Chondrocyte (in vitro differentiated cells): ENCODE results near the gene VPS26A. TPM values are rescaled to one million over a fixed set of nuclear protein-coding genes. Genes with fewer than 3 reads are reported as not detected.

ENCODE experiments used
- DNase-seq: peaks from one replicate; pipeline ENCODE4 v3.0.0; 2021; ENCODE audit warnings: mixed read lengths, low spot score
- H3K27ac Mint-ChIP-seq: one replicate; pipeline ENCODE4 v1.8.0; 2021; ENCODE audit warnings: mild to moderate bottlenecking, moderate library complexity, mixed read lengths; ENCODE audit not compliant: unreplicated experiment
- H3K27me3 Mint-ChIP-seq: 2 replicates; pipeline ENCODE4 v1.8.0; 2021; ENCODE audit warnings: low read depth, mixed read lengths
- H3K36me3 Mint-ChIP-seq: 2 replicates; pipeline ENCODE4 v1.8.0; 2021; ENCODE audit warnings: low read depth, mixed read lengths
- H3K4me1 Mint-ChIP-seq: 2 replicates; pipeline ENCODE4 v1.8.0; 2021; ENCODE audit warnings: low read depth, mild to moderate bottlenecking, mixed read lengths
- H3K4me3 Mint-ChIP-seq: one replicate; pipeline ENCODE4 v1.8.0; 2021; ENCODE audit warnings: mild to moderate bottlenecking, moderate library complexity, mixed read lengths; ENCODE audit not compliant: unreplicated experiment
- H3K9me3 Mint-ChIP-seq: 2 replicates; pipeline ENCODE4 v1.8.0; 2021; ENCODE audit warnings: low read depth, mixed read lengths
- CTCF ChIP-seq: fragments of 200-600 bp; sonication (generic); IDR thresholded peaks from 2 replicates; pipeline ENCODE4 v1.5.0; 2021; ENCODE audit warnings: antibody characterized with exemption, mild to moderate bottlenecking, moderate library complexity
- total RNA-seq: library from RNA; stranded (reverse); gene quantifications from 3 replicates; pipeline ENCODE4 v1.2.1, GENCODE V29; 2021

VPS26A gene
- total RNA-seq, 1 donor from 2014 or later, result 61.6 TPM

- peaks cover 9% of the 10 kb centered on the region for H3K4me1 Mint-ChIP-seq
- no peak for TF ChIP-seq CTCF
- H3K9me3 Mint-ChIP-seq, result peaks cover 6% of the 10 kb centered on the region
- H3K36me3 Mint-ChIP-seq, result peaks cover 23% of the 10 kb centered on the region
- no peak for DNase-seq
- H3K27ac Mint-ChIP-seq, result no peak overlapping the region
- no peak overlapping the region for H3K4me3 Mint-ChIP-seq
- no peaks in the 10 kb centered on the region for H3K27me3 Mint-ChIP-seq
These were observed 86.0 kb downstream of the VPS26A start for GRCh38 chr10:69209787-69210484.

- H3K9me3 Mint-ChIP-seq, result peaks cover 6% of the 10 kb centered on the region
- no peak overlapping the region for H3K4me3 Mint-ChIP-seq
- peaks cover 17% of the 10 kb centered on the region for H3K4me1 Mint-ChIP-seq
- H3K27ac Mint-ChIP-seq, result no peak overlapping the region
- H3K36me3 Mint-ChIP-seq, result peaks cover 19% of the 10 kb centered on the region
- TF ChIP-seq CTCF, result no peak
- H3K27me3 Mint-ChIP-seq, result no peaks in the 10 kb centered on the region
- no peak for DNase-seq
These were observed 87.1 kb downstream of the VPS26A start for GRCh38 chr10:69211104-69211503.

- Mint-ChIP-seq H3K4me1 (peaks cover 18% of the 10 kb centered on the region), H3K4me3 (no peak overlapping the region), H3K27ac (no peak overlapping the region), H3K27me3 (no peaks in the 10 kb centered on the region), H3K9me3 (peaks cover 6% of the 10 kb centered on the region), H3K36me3 (peaks cover 15% of the 10 kb centered on the region)
- DNase-seq, result no peak
- no peak for TF ChIP-seq CTCF
These were observed 87.5 kb downstream of the VPS26A start for GRCh38 chr10:69211524-69211923.

GRCh38 chr10:69213591-69214311, 89.8 kb downstream of the VPS26A start:
- no peak for TF ChIP-seq CTCF
- H3K4me3 Mint-ChIP-seq, result no peak overlapping the region
- no peak for DNase-seq
- peaks cover 28% of the 10 kb centered on the region for H3K4me1 Mint-ChIP-seq
- H3K36me3 Mint-ChIP-seq, result peaks cover 4% of the 10 kb centered on the region
- H3K27me3 Mint-ChIP-seq, result no peaks in the 10 kb centered on the region
- peaks cover 6% of the 10 kb centered on the region for H3K9me3 Mint-ChIP-seq
- H3K27ac Mint-ChIP-seq, result no peak overlapping the region

GRCh38 chr10:69214666-69215131, 90.7 kb downstream of the VPS26A start:
- Mint-ChIP-seq H3K4me1 (peaks cover 32% of the 10 kb centered on the region), H3K9me3 (peaks cover 6% of the 10 kb centered on the region), H3K36me3 (no peaks in the 10 kb centered on the region), H3K4me3 (no peak overlapping the region), H3K27me3 (no peaks in the 10 kb centered on the region), H3K27ac (no peak overlapping the region)
- DNase-seq, result no peak
- no peak for TF ChIP-seq CTCF
